Activated CD8-positive, alpha-beta memory T cell treated with anti-CD3 and anti-CD28 coated beads for 48 hours (primary cell): ENCODE results near the gene CIDEB.
"Not testable (repeated sequence)": the region's sequence is repeated elsewhere in the genome, so short reads cannot be mapped to it uniquely, and the experiment has no call there.

Experiments used
- DNase-seq, 3 experiments: peaks; one replicate each; pipeline ENCODE4 v3.0.0-alpha.2; 2020; ENCODE audit warnings: low read depth in 2 of 3, low spot score in 2 of 3

CIDEB gene, protein sequence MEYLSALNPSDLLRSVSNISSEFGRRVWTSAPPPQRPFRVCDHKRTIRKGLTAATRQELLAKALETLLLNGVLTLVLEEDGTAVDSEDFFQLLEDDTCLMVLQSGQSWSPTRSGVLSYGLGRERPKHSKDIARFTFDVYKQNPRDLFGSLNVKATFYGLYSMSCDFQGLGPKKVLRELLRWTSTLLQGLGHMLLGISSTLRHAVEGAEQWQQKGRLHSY

DNA sequence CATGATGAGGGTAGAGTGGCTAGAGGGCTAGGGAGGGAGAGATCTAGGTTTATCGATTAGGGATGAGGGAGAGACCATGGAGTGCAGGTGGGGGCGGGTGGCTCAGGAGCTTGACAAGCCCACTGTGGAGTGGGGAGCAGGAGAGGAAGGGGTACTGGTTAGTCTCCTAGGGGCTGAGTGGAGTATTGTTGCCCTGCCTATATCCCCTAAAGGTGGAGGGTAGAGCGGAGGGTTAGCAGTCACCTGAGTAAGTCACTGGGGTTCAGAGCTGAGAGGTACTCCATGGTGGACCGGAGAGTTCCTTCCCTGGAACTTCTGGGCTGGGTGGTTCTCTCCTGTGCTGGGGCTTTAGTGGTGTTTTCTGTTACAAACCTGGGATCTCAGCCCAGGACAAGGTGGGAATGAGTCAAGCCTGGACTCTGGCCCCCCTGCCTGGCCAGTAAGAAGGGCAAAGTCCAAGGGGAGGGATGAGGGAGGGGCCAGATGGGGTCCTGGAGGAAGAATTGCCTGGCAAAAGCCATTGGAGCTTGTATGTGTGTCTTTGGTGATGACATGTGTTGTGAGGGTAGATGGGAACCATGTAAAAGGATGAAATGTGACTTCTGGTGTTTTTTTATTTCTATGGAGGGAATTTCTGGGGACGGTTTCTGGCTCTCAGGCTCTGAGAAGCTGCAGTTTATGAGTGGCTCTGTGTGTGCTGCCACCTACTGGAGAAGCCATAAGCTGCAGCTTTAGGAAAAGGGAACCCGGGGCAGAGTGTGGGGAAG lies at the start of gene CIDEB:
Gene CIDEB (minus strand): TSS at position 403 of the 767 bp plus-strand sequence. CDS start 119 bp downstream, at position 284.
- no peak for DNase-seq

DNA sequence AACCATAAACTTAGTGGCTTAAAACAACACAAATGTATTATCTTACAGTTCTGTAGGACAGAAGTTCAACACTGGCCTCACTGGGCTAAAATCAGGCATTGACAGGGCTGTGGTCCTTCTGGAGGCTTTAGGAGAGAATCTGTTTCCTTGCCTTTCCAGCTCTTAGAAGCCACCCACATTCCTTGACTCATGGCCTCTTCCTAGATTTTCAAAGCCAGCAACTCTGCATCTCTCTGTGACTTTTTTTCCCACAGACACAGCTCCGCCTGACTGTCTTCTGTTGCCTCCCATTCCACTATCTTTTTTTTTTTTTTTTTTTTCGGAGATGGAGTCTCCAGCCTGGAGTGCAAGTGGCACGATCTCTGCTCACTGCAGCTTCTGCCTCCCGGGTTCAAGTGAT lies 48.4 kb upstream of the CIDEB start:
- DNase-seq, result no peak

DNA sequence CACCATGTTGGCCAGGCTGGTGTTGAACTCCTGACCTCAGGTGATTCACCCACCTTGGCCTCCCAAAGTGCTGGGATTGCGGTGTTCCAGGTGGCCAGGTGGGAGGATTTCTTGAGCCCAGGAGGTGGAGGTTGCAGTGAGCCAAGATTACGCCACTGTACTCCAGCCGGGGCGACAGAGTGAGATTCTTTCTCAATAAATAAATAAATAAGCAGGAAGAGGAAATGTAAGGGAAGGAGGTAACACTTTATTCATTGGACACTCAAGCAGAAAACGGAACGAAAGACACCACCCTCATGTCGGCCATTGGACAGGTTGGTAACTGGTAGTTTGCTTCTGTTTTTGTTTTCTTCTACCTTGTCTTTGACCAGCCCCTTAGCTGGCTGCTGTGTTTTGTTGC lies 47.2 kb upstream of the CIDEB start:
- DNase-seq, result no peak

DNA sequence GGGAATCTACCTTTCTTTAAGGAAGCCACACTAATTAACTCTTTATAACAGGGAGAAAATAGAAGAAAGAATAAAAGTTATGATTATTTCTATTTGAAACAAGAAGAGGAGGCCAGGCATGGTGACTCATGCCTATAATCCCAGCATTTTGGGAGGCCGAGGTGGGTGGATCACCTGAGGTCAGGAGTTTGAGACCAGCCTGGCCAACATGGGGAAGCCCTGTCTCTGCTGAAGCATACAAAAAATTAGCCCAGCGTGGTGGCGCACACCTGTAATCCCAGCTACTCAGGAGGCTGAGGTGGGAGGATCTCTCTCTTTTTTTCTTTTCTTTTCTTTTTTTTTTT lies 46.7 kb upstream of the CIDEB start:
- DNase-seq, result not testable (repeated sequence)

DNA sequence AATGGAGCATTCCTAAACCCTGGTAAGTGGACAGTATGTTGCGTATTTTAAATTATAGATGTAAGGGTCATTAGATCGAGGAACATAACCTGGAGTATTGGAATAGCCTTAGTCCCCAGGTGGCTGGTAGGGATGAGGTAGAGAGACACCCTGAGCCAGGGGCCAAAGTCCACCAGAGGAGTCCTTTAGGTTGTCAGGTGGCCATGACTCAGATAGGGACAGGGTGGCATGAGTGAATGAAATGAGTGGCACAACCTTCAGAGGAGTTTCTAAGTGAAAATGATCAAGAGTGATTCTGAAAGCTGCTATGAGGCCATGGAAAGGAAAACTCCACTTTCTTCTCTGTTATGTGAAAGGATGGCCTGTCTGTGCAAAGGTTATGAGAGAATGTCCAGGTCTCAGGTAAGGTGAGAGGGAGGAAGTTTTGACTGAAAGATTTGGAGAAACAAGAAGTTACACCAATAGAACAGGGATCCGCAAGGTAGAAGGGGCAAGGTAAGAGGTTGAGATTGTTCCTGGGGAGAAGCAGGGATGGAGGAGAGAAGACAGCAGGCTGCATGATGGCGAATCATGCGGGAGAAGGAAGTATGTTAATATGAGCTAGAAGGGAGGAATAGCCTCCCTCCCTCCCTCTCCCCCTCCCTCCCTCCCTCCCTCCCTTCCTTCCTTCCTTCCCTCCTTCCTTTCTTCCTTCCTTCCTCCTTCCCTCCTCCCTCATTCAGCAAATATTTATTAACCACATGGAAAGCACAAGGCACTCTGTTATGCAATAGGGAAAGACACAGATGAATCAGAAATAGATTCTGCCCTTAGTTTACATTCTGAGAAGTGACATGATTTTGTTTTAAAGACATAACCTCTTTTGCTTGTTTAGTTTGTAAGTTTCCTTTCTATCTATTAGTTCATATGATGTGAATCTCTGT lies 46.0 kb upstream of the CIDEB start:
- no peak for DNase-seq

DNA sequence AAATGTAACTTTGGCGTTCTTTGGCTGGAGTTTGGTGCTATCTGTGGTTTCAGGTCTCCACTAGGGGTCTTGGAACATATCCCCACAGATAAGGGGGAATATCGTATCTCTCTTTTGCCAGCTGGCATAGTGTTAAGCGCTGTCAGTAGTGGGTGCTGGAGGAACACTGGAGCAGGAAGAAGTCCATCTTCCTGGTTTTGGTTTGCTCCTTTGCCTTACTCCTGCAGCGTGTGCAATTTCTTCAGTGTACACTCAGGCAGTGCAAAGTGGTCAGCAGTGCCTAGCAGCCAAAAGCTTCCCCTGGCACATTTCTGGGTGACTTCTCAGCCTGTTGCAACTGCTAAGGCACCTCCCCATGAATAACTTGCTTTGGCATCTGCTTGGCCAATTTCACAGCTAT lies 43.7 kb upstream of the CIDEB start:
- no peak for DNase-seq

DNA sequence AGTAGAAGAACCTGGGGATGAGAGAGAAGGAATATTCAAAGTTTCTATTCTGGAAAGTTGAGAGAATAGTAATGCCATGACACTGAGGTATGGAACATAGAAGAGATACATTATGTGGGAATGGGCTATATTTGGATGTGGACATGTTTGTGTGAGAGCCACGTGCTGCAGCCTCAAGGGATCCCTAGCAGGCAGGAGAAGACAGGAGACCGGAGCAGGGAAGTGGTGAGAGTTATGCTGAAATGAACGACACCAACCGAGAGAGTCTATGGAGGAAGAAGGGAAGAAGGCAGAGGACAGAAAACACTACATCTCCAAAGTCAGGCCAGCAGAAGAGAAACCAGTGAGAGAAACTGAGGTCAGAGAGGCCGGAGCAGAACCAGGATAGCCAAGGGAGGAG lies 42.0 kb upstream of the CIDEB start:
- no peak for DNase-seq

DNA sequence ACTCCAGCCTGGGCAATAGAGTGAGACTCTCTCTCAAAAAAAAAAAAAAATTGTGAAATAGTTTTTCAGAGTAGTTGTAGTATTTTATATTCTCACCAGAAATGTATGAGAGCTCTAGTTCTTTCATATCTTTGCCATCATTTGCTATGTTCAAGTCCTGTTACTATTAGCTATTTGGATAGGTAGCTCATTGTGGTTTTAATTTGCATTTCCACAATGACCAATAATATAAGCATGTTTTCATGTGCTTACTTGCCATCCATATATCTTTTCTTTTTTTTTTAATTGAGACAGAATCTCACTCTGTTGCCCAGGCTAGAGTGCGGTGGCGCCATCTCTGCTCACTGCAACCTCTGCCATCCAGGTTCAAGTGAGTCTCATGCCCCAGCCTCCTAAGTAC lies 40.4 kb upstream of the CIDEB start:
- DNase-seq, result no peak

DNA sequence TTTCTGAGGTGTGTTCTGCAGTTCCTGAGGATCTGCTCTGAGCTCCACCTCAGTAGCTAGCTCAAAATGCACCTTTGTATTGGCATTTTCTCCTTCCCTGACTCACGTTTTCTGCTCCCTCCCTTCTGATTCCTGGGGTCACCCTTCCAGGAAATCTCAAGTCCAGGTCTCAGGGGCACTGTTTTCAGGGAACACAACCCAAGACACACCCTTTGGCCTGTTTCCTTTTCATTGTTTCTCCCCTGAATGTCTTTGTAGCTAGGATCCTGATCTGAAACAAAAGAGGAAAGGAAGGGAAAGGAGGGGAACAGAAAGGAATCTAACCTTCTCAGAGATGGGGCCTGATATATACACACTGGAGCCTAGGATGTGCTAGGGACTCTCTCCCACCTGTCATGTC lies 39.4 kb upstream of the CIDEB start:
- DNase-seq, result no peak

DNA sequence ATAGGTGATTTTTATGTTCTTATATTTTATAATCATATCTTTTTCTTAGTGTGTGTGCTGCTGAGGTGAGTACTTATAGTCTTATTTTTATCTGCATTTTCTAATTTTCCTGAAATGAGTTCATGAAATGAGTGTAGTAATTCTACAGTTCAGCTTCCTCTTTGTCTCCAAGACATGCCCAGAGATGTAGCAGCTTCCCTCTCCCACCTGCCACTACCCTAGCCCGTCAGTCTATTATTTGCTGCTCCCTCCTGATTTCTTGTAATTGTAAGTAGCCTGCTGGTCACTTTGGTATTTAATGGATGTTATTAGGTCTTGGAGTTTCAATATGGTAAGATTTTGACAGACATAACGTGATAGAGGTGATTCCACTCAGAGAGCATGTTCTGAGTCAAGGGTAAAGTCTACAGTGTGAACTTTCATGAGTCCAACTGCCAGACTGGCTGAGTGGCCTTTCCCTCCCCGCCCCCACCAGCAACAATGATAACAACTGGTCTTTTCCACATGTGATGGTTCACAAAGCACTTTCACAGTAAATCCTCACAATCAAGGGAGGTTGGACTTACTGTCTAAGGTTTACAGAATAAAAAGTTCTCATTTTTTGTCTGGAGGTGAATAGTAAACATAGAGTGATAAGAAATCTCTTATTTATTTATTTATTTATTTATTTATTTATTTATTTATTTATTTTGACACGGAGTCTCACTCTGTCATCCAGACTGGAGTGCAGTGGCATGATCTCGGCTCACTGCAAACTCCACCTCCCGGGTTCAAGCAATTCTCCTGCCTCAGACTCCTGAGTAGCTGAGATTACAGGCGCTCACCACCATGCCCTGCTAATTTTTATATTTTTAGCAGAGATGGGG lies 36.3 kb upstream of the CIDEB start:
- DNase-seq, result no peak

DNA sequence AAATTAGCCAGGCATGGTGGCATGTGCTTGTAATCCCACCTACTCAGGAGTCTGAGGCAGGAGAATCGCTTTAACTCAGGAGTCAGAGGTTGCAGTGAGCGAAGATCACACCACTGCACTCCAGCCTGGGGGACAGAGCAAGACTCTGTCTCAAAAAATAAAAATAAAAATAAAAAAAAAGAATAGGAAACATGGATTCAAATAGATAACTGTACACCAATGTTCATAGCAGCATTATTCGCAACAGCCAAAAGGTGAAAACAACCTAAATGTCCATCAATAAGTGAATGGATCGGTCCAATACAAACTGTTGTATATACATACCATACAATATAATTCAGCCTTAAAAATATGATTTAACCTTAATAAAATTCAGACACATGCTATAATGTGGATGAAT lies 35.1 kb upstream of the CIDEB start:
- no peak for DNase-seq

DNA sequence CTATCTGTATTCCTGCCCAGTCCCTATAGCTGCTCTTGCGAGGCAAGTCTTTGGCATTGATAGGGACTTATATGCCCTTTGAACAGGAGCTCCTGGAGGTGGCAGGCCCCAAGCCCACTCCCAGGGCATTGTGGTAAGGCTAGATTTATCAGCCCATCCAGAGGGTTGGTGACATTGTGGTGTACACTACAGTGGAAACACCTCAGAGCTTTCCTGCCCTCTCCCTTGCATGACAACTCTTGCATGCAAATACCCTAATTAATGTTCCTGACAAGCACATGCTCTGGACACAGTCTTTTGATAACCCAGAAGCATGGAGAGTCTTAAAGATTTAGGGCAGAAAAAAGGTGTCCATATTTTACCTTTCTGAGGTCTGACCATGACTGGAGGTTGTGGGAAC lies 32.8 kb upstream of the CIDEB start:
- DNase-seq, result no peak

DNA sequence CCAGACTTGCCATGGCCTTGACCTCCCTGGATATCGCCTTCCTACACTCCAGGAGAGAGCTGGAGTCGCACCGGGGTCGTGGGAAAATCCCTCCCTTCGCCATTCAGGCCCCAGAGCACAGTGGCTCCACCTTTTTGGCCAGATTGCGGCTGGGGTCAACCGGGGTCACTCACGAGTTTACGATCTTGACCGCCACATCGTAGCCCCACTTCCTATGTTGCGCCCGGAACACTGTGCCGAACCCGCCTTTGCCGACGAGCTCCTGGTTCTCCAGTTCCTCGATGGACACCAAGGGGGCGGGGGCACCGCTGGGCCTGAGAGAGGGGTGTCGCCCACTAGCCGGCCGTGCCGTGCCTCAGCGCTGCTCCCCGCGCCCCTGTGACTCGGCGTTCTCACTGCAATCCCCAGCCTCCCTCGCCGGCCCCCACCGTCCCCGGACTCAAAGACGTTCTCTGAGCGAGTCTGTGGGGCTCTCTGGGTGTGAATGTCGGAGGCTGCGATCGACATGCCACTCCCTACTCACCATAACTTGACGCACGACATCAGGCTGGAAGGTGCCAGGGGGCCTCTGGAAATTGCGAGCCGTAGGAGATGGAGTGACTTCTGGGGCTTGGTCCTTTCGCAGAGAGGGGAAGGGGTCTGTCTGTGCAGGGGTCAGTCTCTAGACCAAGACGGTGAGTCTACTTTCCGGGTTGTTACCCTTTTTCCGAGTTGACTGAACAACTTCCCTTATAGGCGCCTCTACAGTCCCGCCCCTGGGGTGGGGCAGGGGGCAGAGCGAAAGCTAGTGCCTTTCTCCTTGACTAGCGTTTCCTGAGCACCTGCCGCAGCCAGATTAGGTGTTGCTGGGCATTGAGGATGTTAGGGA lies 31.7 kb upstream of the CIDEB start, which contains the start of gene RIPK3:
Gene RIPK3 (minus strand): TSS at position 708 of the 868 bp plus-strand sequence. CDS start 165 bp downstream, at position 543.
- no peak for DNase-seq

DNA sequence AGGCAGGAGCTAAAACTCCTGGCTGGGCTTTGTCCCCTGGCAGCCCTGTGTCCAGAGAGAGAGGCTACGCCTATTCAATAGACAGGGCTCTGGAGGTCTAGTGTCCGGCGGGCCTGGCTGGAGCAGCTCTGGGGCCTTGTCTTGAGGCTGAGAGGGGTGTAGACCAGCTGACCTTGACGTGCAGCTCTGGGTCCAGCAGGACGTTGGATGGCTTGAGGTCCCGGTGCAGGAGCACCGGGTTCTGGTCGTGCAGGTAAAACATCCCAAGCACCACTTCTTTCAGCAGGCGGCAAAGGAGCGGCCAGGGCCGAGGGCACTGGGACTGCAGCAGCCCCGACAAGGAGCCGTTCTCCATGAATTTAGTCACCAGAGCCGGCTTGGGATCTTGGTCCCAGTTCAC lies 31.1 kb upstream of the CIDEB start:
- no peak for DNase-seq

DNA sequence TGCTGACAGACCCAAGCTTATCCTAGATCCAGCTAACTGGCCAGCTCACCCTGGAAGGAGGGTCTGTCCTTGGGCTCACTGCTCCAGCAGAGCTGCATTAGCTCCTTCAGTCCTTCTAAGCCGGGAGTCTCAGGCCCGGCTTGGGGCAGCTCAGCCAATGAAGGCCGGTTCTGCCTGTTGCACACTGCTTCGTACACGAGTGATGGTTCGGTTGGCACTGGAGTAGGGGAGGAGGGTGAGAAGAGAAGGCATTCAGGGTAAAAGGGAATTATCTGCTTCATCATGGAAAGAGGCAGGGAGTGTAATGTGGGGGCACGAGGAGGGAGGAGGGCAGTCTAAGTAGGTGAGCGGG lies 30.0 kb upstream of the CIDEB start:
- DNase-seq, result no peak

DNA sequence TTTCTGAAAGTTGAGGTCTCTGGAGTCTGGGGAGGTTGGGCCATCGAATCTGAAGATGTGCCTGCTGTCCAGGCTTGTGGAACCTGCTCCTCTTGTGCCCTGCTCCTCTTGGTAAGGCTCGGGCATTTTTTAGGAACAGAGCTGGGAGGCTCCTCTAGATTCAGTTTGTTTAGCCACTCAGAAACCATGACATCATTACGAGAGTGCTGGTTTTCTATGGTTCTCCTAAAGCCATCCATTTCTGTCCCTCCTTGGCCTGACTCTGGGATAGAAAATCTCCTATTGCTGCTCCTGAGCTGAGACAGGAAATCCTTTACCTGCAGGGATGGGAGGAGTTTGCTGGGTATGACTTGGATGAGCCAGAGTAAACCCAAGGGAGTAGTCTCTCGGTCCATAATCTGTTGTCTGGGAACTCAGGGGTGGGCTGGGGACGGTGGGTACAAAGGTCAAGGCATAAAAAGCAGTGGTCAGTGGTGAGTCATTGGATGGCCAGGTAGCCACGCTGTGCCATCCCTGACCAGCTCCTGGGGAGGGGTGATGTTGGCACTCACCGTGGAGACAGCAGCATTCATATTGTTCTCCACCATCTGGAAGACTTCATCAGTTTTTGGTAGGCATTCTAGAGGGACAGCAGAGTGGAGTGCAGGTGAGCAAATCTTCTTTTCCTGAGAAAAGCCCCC lies 29.5 kb upstream of the CIDEB start:
- no peak for DNase-seq

DNA sequence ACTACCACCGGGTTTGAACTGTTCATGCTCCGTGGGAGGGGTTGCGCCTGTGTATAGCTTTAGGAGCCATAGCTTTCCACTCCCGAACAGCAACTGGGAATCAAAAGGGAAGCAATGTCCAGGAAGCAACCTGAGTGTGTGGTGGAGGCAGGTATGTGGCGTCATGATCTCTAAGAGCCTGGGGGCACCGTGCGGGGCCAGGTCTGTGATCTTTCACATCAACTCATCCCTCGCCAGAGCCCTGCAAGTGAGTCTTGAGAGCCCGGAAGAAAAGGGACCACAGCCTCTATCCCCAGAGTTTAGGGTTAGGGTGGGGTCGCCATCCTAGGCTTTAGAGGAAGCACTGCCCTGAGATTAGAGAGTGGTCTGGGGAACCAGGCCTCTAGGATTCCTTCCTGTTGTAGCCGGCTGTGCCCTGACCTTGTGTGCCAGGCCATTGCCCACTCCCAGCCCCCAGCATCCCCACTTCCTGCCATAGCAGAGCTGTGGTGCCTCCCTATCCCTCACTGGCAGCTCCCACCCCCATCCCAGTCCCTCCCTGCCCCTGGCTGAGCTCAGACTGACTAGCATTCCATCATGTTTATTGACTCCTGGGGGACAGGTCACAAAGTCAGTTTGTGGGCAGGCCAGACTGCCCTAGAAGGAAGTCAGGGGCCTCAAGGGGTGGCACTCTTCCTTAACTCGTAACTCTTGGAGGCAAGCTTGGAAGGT lies 27.8 kb upstream of the CIDEB start:
- no peak for DNase-seq

DNA sequence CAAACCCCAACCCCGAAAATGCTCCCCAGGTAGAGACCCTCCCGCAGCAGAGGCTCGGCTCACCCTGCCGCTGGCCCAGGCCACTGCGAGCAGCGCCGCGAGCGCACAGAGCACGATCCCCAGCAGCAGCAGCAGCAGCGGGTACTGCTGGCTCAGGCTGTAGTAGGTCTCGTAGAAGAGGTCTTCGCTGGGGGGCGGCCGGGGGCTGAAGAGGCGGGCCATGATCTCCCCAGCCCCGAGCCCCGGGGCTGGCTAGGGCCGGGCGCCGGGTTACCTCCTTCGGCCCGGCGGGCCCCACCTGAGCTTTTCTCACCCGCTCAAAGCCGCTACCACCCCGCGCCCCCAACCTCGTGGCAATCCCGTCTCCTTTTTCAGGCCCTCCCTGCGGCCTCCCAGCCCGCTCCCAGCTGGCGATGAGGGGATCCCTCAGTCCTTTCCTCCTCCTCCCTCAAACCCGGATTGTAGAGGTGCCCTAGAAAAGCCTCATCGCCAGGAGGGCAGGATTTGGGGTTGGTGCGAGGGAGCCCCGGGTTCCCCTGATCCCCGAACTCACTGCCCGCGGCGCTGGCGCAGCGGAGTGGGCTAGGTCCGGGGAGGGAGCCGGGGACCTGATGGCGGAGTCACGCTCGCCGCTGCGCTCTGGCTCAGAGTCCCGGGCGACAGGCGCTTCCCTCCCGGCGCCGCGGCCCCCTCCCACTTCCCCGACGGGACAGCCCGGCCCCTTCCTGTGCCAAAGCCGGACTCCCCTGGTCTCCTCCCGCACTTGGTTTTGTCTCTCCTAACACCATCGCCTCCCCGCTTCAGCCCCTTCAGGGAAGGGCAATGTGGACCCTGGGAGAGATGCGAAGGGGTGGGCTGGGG lies 26.9 kb upstream of the CIDEB start, which contains the start of gene ADCY4:
Gene ADCY4 (minus strand): TSS at position 641 of the 861 bp plus-strand sequence. CDS start 419 bp downstream, at position 222.
- no peak for DNase-seq
